Airway epithelial cell (primary cell): ENCODE results near the gene TMED6. TPM values are rescaled to one million over a fixed set of nuclear protein-coding genes. Genes with fewer than 3 reads are reported as not detected.

Source experiments
- total RNA-seq: library from RNA; depleted of rRNA; stranded (reverse); fragments of >200 nt; gene quantifications from 2 replicates; pipeline ENCODE4 v1.2.3, GENCODE V29; 2015

TMED6 gene
- not detected in 2 replicates for total RNA-seq

DNA sequence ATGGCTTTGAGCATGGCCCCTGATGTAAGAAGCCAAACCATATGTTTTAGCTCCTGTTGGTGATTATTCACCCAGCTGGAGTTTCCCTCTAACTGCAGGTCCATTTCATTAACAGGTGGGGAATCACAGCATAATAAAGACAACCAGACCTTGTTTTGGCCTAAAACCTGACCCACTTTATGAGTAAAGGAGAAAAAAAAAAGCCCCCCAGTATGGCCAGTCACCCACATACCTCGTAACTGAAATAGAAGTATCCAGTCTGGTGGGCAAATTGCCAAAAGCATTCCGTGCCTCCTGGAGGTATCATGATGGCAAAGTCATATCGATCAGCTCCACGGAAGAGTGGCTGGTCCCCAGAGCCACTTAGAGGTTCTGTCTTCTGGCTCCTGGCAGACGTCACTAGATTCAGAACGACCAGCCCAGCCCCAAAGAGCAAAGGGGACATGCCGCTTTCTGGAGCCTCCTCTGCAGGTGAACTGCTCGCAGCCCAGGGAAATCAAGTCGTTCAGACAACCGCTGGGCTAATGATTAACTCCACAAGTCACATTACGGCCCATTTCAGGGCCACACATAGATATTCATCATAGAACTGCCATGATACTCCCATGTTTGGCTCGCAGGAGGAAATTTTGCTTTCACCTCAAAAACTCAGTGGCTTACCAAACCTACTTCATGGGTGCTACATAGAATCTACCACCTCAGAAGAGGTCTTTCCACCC is at the start of gene TMED6:
Gene TMED6, minus strand, starts transcription at position 478 of the 719 bp plus-strand sequence. Its CDS starts 33 bp downstream, at position 445.

DNA sequence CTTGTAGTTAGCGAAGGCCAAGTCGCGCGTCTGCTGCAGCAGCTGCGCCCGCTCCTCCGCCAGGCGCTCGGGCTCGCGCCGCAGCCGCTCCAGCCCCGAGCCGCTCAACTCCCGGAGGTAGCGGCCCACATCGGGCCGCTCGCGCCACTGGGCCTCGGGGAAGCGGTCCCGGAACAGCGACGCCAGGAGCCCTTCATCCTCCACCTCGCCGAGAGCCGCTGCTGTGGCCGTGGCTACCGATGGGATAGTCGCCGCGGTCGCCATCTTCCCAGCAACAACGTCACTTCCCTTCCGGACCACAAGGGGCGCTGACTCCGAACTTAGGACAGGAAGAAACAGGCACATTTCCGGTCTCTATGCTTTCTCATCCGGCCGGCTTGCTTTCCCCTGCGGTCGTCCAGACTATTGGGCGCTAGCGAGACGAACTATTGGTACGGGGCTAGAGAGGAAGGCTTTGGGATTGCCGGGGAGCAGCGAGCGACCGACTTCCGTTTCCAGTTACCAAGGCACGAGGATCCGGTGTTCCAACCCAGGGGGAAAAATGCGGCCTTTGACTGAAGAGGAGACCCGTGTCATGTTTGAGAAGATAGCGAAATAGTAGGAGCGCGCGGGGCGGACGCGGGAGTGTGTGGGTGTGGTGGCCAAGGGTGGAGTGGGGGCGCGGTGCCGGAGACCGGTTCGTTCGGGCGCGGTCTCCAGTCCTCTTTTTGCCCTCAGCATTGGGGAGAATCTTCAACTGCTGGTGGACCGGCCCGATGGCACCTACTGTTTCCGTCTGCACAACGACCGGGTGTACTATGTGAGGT is 12.1 kb downstream of the TMED6 start, which contains the start of the genes COG8 and NIP7:
Gene COG8, minus strand, starts transcription at position 276 of the 806 bp plus-strand sequence. Its CDS starts 12 bp downstream, at position 264.
Gene NIP7, plus strand, starts transcription at position 484 of the 806 bp plus-strand sequence. Its CDS starts 58 bp downstream, at position 542.

DNA sequence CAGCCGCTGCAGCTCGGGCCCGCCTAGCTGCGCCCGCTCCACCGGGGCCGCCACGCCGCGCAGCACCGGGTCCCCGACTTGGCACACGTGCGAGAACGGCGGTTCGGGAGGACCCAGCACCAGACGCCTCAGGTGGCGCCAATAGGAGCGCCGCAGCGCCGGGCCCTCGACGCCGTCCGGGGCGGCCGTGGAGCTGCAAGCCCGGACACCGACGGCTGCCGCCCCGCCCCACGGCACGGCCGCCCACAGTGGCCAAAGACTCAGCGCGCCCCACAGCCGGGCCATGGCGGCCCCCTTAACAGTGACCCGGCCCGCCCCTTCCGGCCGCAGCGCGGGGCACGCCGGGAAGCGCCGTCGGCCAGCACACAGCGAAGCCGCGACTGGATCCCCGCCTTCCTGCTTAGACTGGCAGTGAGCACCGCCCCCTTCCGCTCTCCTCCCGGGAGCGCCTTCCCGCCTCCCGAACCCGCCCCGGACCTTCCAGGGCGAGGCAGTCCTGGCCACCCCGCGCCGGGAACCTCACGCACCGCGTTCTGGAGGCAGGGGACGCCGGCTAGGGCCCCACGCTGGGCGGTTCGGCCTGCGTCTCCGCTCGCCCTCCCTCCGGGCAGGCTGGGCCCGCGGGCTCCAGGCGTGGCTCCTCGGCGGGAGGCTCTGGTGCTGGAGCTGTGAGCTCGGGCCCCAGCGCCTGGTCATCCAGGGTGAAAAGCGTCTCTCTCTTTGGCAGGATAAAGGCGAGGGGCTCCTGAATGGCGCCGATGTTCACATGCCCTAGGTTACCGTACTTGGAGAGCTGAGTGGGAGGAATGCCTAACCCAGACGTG is 21.1 kb downstream of the TMED6 start, which contains the start of gene PDF:
Gene PDF, minus strand, starts transcription at position 303 of the 824 bp plus-strand sequence. Its CDS starts 18 bp downstream, at position 285.

DNA sequence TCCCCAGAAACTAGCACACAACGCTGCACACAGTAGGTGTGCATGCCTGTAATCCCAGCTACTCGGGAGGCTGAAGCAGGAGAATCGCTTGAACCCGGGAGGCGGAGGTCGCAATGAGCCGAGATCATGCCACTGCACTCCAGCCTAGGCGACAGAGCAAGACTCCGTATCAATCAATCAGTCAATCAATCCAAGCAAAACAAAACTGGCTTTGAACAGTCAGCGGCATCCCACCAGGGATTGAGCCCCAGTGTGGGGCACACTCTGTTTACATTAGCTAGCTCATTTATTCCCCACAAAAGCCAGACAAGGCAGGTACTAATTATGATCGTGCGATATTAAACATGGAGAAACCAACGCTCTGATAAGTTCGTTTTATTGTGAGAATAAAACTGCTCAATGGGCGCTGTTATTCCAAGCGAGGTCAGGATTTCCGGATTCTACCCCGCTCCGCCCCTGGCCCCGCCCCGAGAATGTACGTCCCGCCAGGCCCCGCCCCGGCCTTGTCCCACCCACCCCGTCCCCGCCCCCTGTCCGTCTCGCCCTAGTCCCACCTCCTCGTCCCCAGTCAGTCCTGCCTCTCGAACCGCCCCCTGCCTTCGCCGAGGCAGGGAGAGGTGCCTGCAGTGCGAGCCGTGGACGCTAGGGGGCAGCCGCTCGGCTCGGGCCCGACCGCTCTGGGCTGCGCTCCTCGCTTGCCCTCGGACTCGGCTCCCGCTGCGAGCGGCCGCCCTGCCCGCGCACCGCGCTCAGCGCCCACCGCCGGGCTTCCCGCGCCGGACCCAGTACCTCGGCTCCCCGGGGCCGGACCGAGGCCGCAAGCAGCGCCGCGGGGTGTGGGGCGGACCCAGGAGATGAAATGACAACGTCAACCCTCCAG is 40.7 kb downstream of the TMED6 start, which contains the start of gene VPS4A:
Gene VPS4A, plus strand, starts transcription at position 698 of the 880 bp plus-strand sequence. Its CDS starts 162 bp downstream, at position 860.

Other genes starting within 250 kb of the TMED6 start
- 31.9 and 34.0 TPM in 2 replicates for gene HAS3, start 246.1 kb downstream of the TMED6 start, total RNA-seq
- 40.3 and 65.1 TPM in 2 replicates for gene CHTF8, start 219.2 kb downstream of the TMED6 start, total RNA-seq
- gene UTP4, start 219.1 kb downstream of the TMED6 start, total RNA-seq = 14.3 and 28.1 TPM in 2 replicates
- 12.3 and 19.0 TPM in 2 replicates for gene SNTB2, start 164.6 kb downstream of the TMED6 start, total RNA-seq
- 39.7 and 43.2 TPM in 2 replicates for gene VPS4A, start 40.4 kb downstream of the TMED6 start, total RNA-seq
- gene PDF, start 21.2 kb downstream of the TMED6 start, total RNA-seq = 21.2 and 31.2 TPM in 2 replicates
- gene COG8, start 12.2 kb downstream of the TMED6 start, total RNA-seq = 27.7 and 34.0 TPM in 2 replicates
- gene NIP7, start 12.0 kb downstream of the TMED6 start, total RNA-seq = 24.7 and 33.1 TPM in 2 replicates
- 8.5 and 9.1 TPM in 2 replicates for gene TERF2, start 34.2 kb upstream of the TMED6 start, total RNA-seq
- 41.3 and 64.4 TPM in 2 replicates for gene CYB5B, start 72.8 kb upstream of the TMED6 start, total RNA-seq
- 5.5 and 11.8 TPM in 2 replicates for gene NFAT5, start 214.2 kb upstream of the TMED6 start, total RNA-seq